HL-60 (cell line): Measurements from ENCODE around the gene TMPRSS4.

Experiments used
- DNase-seq, 2 experiments: peaks; one replicate each; pipeline ENCODE4 v3.0.0-alpha.2; 2010 to 2020; ENCODE audit warnings: low read depth in 1 of 2, low spot score in 1 of 2
- H3K27ac ChIP-seq: fragments of 250-450 bp; sonication (Bioruptor Pico); replicated peaks from 2 replicates; pipeline ENCODE4 v1.5.1; 2020; ENCODE audit warnings: mild to moderate bottlenecking, moderate library complexity
- H3K27me3 ChIP-seq: fragments of 250-450 bp; sonication (Bioruptor Pico); 2 replicates; pipeline ENCODE4 v1.5.1; 2021; ENCODE audit warnings: mild to moderate bottlenecking, moderate library complexity; ENCODE audit not compliant: insufficient read depth, poor library complexity, severe bottlenecking
- H3K4me3 ChIP-seq: replicated peaks from 2 replicates; pipeline ENCODE4 v1.5.1; 2011; ENCODE audit warnings: mild to moderate bottlenecking, control low read depth, low read length; ENCODE audit not compliant: insufficient read depth
- CTCF ChIP-seq: IDR thresholded peaks from one replicate; pipeline ENCODE4 v1.5.1; 2011; ENCODE audit warnings: low read length, control low read depth, inconsistent platforms; ENCODE audit not compliant: insufficient read depth
- GABPA ChIP-seq: IDR thresholded peaks from 2 replicates; pipeline ENCODE4 v1.6.1; 2012; ENCODE audit warnings: low read depth
- POLR2AphosphoS5 ChIP-seq: IDR thresholded peaks from 2 replicates; pipeline ENCODE4 v1.6.1; 2012; ENCODE audit warnings: low read depth
- REST ChIP-seq: IDR thresholded peaks from 2 replicates; pipeline ENCODE4 v1.6.1; 2012; ENCODE audit warnings: low read depth; ENCODE audit not compliant: insufficient replicate concordance
- SPI1 ChIP-seq: IDR thresholded peaks from 2 replicates; pipeline ENCODE4 v1.6.1; 2012; ENCODE audit warnings: low read depth, mild to moderate bottlenecking, borderline replicate concordance

Gene TMPRSS4

GRCh38 chr11:118168751-118169150 is 91.9 kb downstream of the TMPRSS4 start:
- TF ChIP-seq POLR2AphosphoS5, result no peak
- TF ChIP-seq CTCF, result no peak
- no peak for TF ChIP-seq GABPA
- TF ChIP-seq REST, result no peak
- TF ChIP-seq SPI1, result no peak
- no peak for DNase-seq
- Histone ChIP-seq H3K27me3 (no peaks in the 10 kb centered on the region), H3K27ac (no peak overlapping the region), H3K4me3 (no peak overlapping the region)

- H3K27ac ChIP-seq, result no peak overlapping the region
- H3K27me3 ChIP-seq, result no peaks in the 10 kb centered on the region
- no peak overlapping the region for H3K4me3 ChIP-seq
- no peak for TF ChIP-seq CTCF
- no peak for TF ChIP-seq POLR2AphosphoS5
- TF ChIP-seq SPI1, result no peak
- no peak for TF ChIP-seq GABPA
- no peak for TF ChIP-seq REST
- no peak for DNase-seq
Observed at GRCh38 chr11:118169300-118170140, 92.6 kb downstream of the TMPRSS4 start.

- H3K27ac ChIP-seq, result no peak overlapping the region
- no peak overlapping the region for H3K4me3 ChIP-seq
- no peaks in the 10 kb centered on the region for H3K27me3 ChIP-seq
- DNase-seq, result no peak
- TF ChIP-seq POLR2AphosphoS5 (no peak), GABPA (no peak), CTCF (no peak), REST (no peak), SPI1 (no peak)
Observed at GRCh38 chr11:118170231-118170630, 93.4 kb downstream of the TMPRSS4 start.
